ENCODE data around the gene NCAM1.

NCAM1 gene

GRCh38 chr11:112963368-112963955 is 2.2 kb downstream of the NCAM1 start:
- DNase-seq (ENCODE audit: low read depth in 1 of 2, low spot score in 1 of 2): no peak
- TF ChIP-seq CTCF (IDR thresholded peaks at IDR 0.05; ENCODE audit: insufficient read depth, low read length): no peak
- no peak overlapping the region for H3K27ac ChIP-seq (replicated peaks)
- peaks cover 68% of the 10 kb centered on the region for H3K27me3 ChIP-seq (ENCODE audit: insufficient read depth, poor library complexity, severe bottlenecking)
- no peak overlapping the region for H3K4me3 ChIP-seq (replicated peaks; ENCODE audit: insufficient read depth, low read length)

DNA sequence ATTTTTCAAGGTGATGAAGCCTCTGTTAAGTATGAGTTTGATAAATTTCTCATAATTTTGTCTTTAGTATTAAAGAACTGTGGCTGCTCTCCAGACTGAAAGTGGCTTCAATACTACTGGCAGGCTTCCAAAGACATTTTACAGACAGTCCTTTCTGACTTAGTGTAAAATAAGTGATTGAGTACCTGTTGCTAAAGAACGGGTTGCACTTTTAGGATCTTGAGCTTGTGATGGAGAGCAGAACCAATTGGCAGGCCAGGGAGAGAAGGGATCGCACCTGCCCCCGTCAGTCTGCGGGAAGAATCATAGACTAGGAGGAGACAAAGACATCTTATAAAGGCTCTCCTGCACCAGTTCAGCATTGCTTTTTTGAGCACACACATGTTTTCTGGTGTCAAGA is 4.4 kb downstream of the NCAM1 start:
- TF ChIP-seq GABPA (IDR thresholded peaks at IDR 0.05; ENCODE audit: low read depth) (no peak), REST (IDR thresholded peaks at IDR 0.05; ENCODE audit: insufficient replicate concordance, low read depth) (no peak), SPI1 (IDR thresholded peaks at IDR 0.05; ENCODE audit: borderline replicate concordance, low read depth) (no peak), POLR2AphosphoS5 (IDR thresholded peaks at IDR 0.05; ENCODE audit: low read depth) (no peak), CTCF (IDR thresholded peaks at IDR 0.05; ENCODE audit: insufficient read depth, low read length) (no peak)
- H3K27me3 ChIP-seq (ENCODE audit: insufficient read depth, poor library complexity, severe bottlenecking): peaks cover 60% of the 10 kb centered on the region
- DNase-seq (ENCODE audit: low read depth in 1 of 2, low spot score in 1 of 2): no peak
- H3K27ac ChIP-seq (replicated peaks): no peak overlapping the region
- no peak overlapping the region for H3K4me3 ChIP-seq (replicated peaks; ENCODE audit: insufficient read depth, low read length)

GRCh38 chr11:112966561-112966960 is 5.3 kb downstream of the NCAM1 start:
- Histone ChIP-seq H3K27ac (replicated peaks) (no peak overlapping the region), H3K4me3 (replicated peaks; ENCODE audit: insufficient read depth, low read length) (no peak overlapping the region), H3K27me3 (ENCODE audit: insufficient read depth, poor library complexity, severe bottlenecking) (peaks cover 51% of the 10 kb centered on the region)
- TF ChIP-seq REST (IDR thresholded peaks at IDR 0.05; ENCODE audit: insufficient replicate concordance, low read depth): no peak
- TF ChIP-seq SPI1 (IDR thresholded peaks at IDR 0.05; ENCODE audit: borderline replicate concordance, low read depth): no peak
- no peak for TF ChIP-seq GABPA (IDR thresholded peaks at IDR 0.05; ENCODE audit: low read depth)
- TF ChIP-seq POLR2AphosphoS5 (IDR thresholded peaks at IDR 0.05; ENCODE audit: low read depth): no peak
- TF ChIP-seq CTCF (IDR thresholded peaks at IDR 0.05; ENCODE audit: insufficient read depth, low read length): no peak
- DNase-seq (ENCODE audit: low read depth in 1 of 2, low spot score in 1 of 2): no peak

GRCh38 chr11:112967082-112967481 is 5.9 kb downstream of the NCAM1 start:
- no peak for DNase-seq (ENCODE audit: low read depth in 1 of 2, low spot score in 1 of 2)
- Histone ChIP-seq H3K4me3 (replicated peaks; ENCODE audit: insufficient read depth, low read length) (no peak overlapping the region), H3K27ac (replicated peaks) (no peak overlapping the region), H3K27me3 (ENCODE audit: insufficient read depth, poor library complexity, severe bottlenecking) (peaks cover 49% of the 10 kb centered on the region)
- TF ChIP-seq REST (IDR thresholded peaks at IDR 0.05; ENCODE audit: insufficient replicate concordance, low read depth) (no peak), SPI1 (IDR thresholded peaks at IDR 0.05; ENCODE audit: borderline replicate concordance, low read depth) (no peak), POLR2AphosphoS5 (IDR thresholded peaks at IDR 0.05; ENCODE audit: low read depth) (no peak), GABPA (IDR thresholded peaks at IDR 0.05; ENCODE audit: low read depth) (no peak), CTCF (IDR thresholded peaks at IDR 0.05; ENCODE audit: insufficient read depth, low read length) (no peak)

Data from HL-60 (cell line).